Caco-2 (cell line): ENCODE data around the gene TCN2. TPM values are rescaled to one million over a fixed set of nuclear protein-coding genes. Genes with fewer than 3 reads are reported as not detected.
A peak's percentile ranks its signal among the peaks of the same experiment; 100 is the strongest.

Experiments used
- BruUV-seq: library from RNA; stranded (reverse); fragments of 400-500 nt; replicated peaks from 2 replicates; lab custom pipeline; 2021; lab: Mats Ljungman, UMichigan
- CTCF ChIA-PET: fragments of 300-600 bp; sonication (Branson Sonifier 250); formaldehyde crosslinking; loops from one replicate; lab custom pipeline; 2022; ENCODE audit warnings: antibody characterized with exemption; lab: Charles Lee
- POLR2A ChIA-PET: fragments of 300-600 bp; sonication (Branson Sonifier 250); formaldehyde crosslinking; loops from one replicate; lab custom pipeline; 2022; ENCODE audit warnings: antibody characterized with exemption; lab: Charles Lee
- DNase-seq, 2 experiments: peaks; one replicate each; pipeline versions ENCODE4 v3.0.0 to v3.0.0-alpha.2; 2020 to 2022
- H3K27me3 ChIP-seq: replicated peaks from 2 replicates; pipeline ENCODE4 v1.6.0; 2011; ENCODE audit warnings: low read length; ENCODE audit not compliant: control insufficient read depth, insufficient read depth
- H3K36me3 ChIP-seq: 2 replicates; pipeline ENCODE4 v1.5.1; 2011; ENCODE audit warnings: low read length; ENCODE audit not compliant: control insufficient read depth, insufficient read depth
- H3K4me1 ChIP-seq: fragments of 250-450 bp; sonication (Bioruptor Pico); 2 replicates; pipeline ENCODE4 v1.5.1; 2020; ENCODE audit warnings: mild to moderate bottlenecking
- H3K4me3 ChIP-seq: 2 replicates; pipeline ENCODE4 v1.5.1; 2011; ENCODE audit warnings: low read depth, mild to moderate bottlenecking, control low read depth, low read length
- H3K9me3 ChIP-seq: fragments of 250-450 bp; sonication (Bioruptor Pico); 2 replicates; pipeline ENCODE4 v1.5.1; 2020; ENCODE audit warnings: mild to moderate bottlenecking, moderate library complexity
- H3K27ac Mint-ChIP-seq: one replicate; pipeline ENCODE4 v1.8.0; 2022; ENCODE audit warnings: mixed read lengths; ENCODE audit not compliant: unreplicated experiment
- H3K27me3 Mint-ChIP-seq: one replicate; pipeline ENCODE4 v1.8.0; 2022; ENCODE audit warnings: mixed read lengths; ENCODE audit not compliant: insufficient read depth, unreplicated experiment
- H3K36me3 Mint-ChIP-seq: one replicate; pipeline ENCODE4 v1.8.0; 2022; ENCODE audit warnings: mild to moderate bottlenecking, mixed read lengths; ENCODE audit not compliant: insufficient read depth, unreplicated experiment
- H3K4me1 Mint-ChIP-seq: one replicate; pipeline ENCODE4 v1.8.0; 2022; ENCODE audit warnings: low read depth, mixed read lengths; ENCODE audit not compliant: unreplicated experiment
- H3K4me3 Mint-ChIP-seq: one replicate; pipeline ENCODE4 v1.8.0; 2022; ENCODE audit warnings: mild to moderate bottlenecking, moderate library complexity, mixed read lengths; ENCODE audit not compliant: unreplicated experiment
- H3K9me3 Mint-ChIP-seq: one replicate; pipeline ENCODE4 v1.8.0; 2022; ENCODE audit warnings: mixed read lengths; ENCODE audit not compliant: unreplicated experiment
- CTCF ChIP-seq, 2 experiments: fragments of 200-600 bp in 1 of 2; IDR thresholded peaks; 1 replicate in 1 of 2; 2 replicates in 1 of 2; pipeline versions ENCODE4 v1.5.1 to v1.8.0; 2011 to 2022; ENCODE audit warnings: antibody characterized with exemption in 1 of 2, control low read depth in 1 of 2, inconsistent platforms in 1 of 2, low read depth in 1 of 2, low read length in 1 of 2, mild to moderate bottlenecking in 1 of 2, moderate library complexity in 1 of 2; ENCODE audit not compliant: insufficient read depth in 1 of 2, severe bottlenecking in 1 of 2, unreplicated experiment in 1 of 2
- intact Hi-C: fragments of 100-400 bp; cut with micrococcal nuclease; formaldehyde crosslinking; loops from one replicate; pipeline ENCODE4 v1.10.0; 2022; ENCODE audit not compliant: unreplicated experiment
- total RNA-seq: library from RNA; stranded (reverse); gene quantifications from 2 replicates; pipeline ENCODE4 v1.2.3, GENCODE V29; 2022

TCN2 gene
- total RNA-seq, 1 experiment from 2014 or later, result 13.8 TPM

GRCh38 chr22:30572840-30573593 lies 34.0 kb upstream of the TCN2 start:
- no peaks in the 10 kb centered on the region for H3K9me3 ChIP-seq
- DNase-seq, result peak in 1 of 2 experiments; percentile 48

DNA sequence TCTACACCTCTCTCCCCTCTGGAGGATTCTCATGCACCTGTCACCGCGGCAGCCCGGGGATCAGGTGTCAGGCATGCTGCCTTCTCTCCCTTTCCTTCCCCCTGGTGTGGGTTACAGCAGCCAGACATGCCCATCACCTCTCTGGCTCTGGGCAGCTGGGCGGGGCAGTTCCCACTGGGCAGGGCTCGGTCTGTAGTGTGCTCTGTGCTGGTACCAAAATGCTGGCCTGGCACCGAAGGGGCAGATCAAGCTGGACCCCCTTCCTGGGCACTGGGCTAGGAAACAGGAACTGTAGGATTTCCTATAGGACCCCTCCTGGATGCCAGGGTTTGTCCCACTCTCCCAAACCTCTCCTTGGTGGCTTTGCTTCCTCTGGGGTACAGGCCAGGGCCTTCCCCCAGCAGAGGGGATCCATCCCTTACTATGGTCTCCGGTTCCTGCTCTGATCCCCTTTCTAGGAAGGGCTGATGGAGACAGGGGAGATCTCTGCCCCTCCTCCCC lies 33.3 kb upstream of the TCN2 start:
- CTCF ChIA-PET, result interaction anchor here (0.6 to 1.9 kb wide), 2 partner anchors 19 to 28 kb away, joined by 5 to 7 read pairs; no protein-coding TSS in a partner anchor
- H3K27me3 ChIP-seq, result no peaks in the 10 kb centered on the region
- H3K27ac Mint-ChIP-seq, result peak overlapping the region; percentile 63
- DNase-seq, result peak in 1 of 2 experiments; percentile 18
- peaks cover 19% of the 10 kb centered on the region for H3K4me1 Mint-ChIP-seq
- peaks cover 2% of the 10 kb centered on the region; the same call in 1 of the 2 replicates for H3K36me3 ChIP-seq
- no TSS peak for BruUV-seq
- intact Hi-C loops, result loop anchor here (1.0 kb wide), 1 partner anchor 19 kb away; no protein-coding TSS in a partner anchor
- peak overlapping the region; percentile 71 for H3K4me3 Mint-ChIP-seq
- no peaks in the 10 kb centered on the region for H3K9me3 ChIP-seq
- POLR2A ChIA-PET, result interaction anchor here (0.6 kb wide), 1 partner anchor 18 kb away, joined by 4 read pairs; the partner anchor contains the start of gene PES1
- peaks cover 24% of the 10 kb centered on the region for H3K36me3 Mint-ChIP-seq
- TF ChIP-seq CTCF (IDR thresholded peaks at IDR 0.05; ENCODE audit: insufficient read depth in 1 of 2, low read depth in 1 of 2, low read length in 1 of 2, severe bottlenecking in 1 of 2, unreplicated experiment in 1 of 2), result no peak
- no peaks in the 10 kb centered on the region for H3K9me3 Mint-ChIP-seq
- H3K4me3 ChIP-seq, result peak overlapping the region; percentile 73
- H3K4me1 ChIP-seq, result peaks cover 31% of the 10 kb centered on the region
- H3K27me3 Mint-ChIP-seq, result no peaks in the 10 kb centered on the region

More at GRCh38 chr22:30572840-30573593, 34.0 kb upstream of the TCN2 start:
- Mint-ChIP-seq H3K36me3 (peaks cover 24% of the 10 kb centered on the region), H3K9me3 (no peaks in the 10 kb centered on the region), H3K4me3 (peak overlapping the region; percentile 71), H3K27ac (peak overlapping the region; percentile 90), H3K4me1 (peaks cover 19% of the 10 kb centered on the region), H3K27me3 (no peaks in the 10 kb centered on the region)
- intact Hi-C loops, result no loop called here
- no peaks in the 10 kb centered on the region for H3K27me3 ChIP-seq
- POLR2A ChIA-PET, result no interaction called here
- peak overlapping the region; percentile 73; the same call in 1 of the 2 replicates for H3K4me3 ChIP-seq
- H3K4me1 ChIP-seq, result peaks cover 31% of the 10 kb centered on the region
- no TSS peak for BruUV-seq
- H3K36me3 ChIP-seq, result peaks cover 2% of the 10 kb centered on the region; the same call in 1 of the 2 replicates
- TF ChIP-seq CTCF (IDR thresholded peaks at IDR 0.05; ENCODE audit: insufficient read depth in 1 of 2, low read depth in 1 of 2, low read length in 1 of 2, severe bottlenecking in 1 of 2, unreplicated experiment in 1 of 2), result no peak
- CTCF ChIA-PET, result interaction anchor here (1.0 to 1.9 kb wide), 2 partner anchors 29 to 35 kb away, joined by 4 to 7 read pairs; partner anchors contain the start of gene TCN2
